ENCODE data around the gene MYL4.
"Not testable (repeated sequence)": the region's sequence is repeated elsewhere in the genome, so short reads cannot be mapped to it uniquely, and the experiment has no call there.

MYL4 gene

DNA sequence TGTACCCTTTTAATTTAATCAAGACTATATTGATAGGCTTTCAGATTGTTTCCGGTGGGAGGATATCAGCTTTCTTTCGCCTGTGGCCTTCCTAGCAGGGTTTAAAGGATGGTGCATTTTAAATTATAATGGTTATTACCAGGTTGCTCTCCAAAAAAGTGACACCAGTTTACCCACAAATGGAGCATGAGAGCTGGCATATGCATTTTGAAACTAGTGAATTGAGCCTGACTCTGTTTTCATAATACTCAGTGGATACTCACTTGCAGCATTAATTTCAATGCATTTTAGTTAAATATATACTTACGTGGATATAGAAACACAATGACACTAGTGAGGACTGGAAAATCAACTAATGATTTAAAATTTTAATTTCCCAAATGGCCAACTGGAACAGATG is 5.8 kb downstream of the MYL4 start:
- Histone ChIP-seq H3K27ac (ENCODE audit: low read depth, low read length, poor library complexity, severe bottlenecking) (no peak overlapping the region), H3K27me3 (ENCODE audit: insufficient read depth, low read length) (no peaks in the 10 kb centered on the region), H3K4me1 (ENCODE audit: insufficient read depth, low read length, severe bottlenecking) (peaks cover 10% of the 10 kb centered on the region), H3K9ac (ENCODE audit: low read length) (no peak overlapping the region), H3K4me3 (ENCODE audit: low read depth, low read length, poor library complexity, severe bottlenecking) (no peak overlapping the region), H4K20me1 (ENCODE audit: insufficient read depth, low read length) (no peaks in the 10 kb centered on the region), H3F3A (ENCODE audit: insufficient read depth, low read length) (no peaks in the 10 kb centered on the region), H3K4me2 (ENCODE audit: low read length) (no peak overlapping the region), H3K9me3 (ENCODE audit: low read length) (no peaks in the 10 kb centered on the region), H3K9me2 (ENCODE audit: low read depth, low read length) (no peaks in the 10 kb centered on the region), H2AFZ (ENCODE audit: low read length) (no peak overlapping the region), H3K79me2 (ENCODE audit: insufficient read depth, low read length) (no peaks in the 10 kb centered on the region), H3K36me3 (ENCODE audit: insufficient read depth, low read length) (no peaks in the 10 kb centered on the region)
- no peak for TF ChIP-seq EZH2 (IDR thresholded peaks at IDR 0.05; ENCODE audit: borderline replicate concordance, low read length)
- TF ChIP-seq, protein P1, sequence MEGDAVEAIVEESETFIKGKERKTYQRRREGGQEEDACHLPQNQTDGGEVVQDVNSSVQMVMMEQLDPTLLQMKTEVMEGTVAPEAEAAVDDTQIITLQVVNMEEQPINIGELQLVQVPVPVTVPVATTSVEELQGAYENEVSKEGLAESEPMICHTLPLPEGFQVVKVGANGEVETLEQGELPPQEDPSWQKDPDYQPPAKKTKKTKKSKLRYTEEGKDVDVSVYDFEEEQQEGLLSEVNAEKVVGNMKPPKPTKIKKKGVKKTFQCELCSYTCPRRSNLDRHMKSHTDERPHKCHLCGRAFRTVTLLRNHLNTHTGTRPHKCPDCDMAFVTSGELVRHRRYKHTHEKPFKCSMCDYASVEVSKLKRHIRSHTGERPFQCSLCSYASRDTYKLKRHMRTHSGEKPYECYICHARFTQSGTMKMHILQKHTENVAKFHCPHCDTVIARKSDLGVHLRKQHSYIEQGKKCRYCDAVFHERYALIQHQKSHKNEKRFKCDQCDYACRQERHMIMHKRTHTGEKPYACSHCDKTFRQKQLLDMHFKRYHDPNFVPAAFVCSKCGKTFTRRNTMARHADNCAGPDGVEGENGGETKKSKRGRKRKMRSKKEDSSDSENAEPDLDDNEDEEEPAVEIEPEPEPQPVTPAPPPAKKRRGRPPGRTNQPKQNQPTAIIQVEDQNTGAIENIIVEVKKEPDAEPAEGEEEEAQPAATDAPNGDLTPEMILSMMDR (IDR thresholded peaks at IDR 0.05; ENCODE audit: low read length), result no peak

DNA sequence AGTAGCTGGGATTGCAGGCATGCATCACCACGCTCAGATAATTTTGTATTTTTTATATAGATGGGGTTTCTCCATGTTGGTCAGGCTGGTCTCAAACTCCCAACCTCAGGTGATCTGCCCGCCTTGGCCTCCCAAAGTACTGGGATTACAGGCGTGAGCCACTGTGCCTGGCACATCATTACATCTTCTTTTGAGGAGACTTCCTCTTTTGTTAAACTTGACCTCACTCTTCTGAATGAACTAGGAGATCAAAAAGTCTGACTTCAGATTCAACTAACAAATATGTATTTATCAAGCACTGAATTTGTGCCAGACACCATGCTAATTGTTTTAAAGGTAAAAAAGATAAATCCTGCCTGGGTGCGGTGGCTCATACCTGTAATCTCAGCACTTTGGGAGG is 7.7 kb downstream of the MYL4 start:
- peaks cover 23% of the 10 kb centered on the region for H3K4me1 ChIP-seq (ENCODE audit: insufficient read depth, low read length, severe bottlenecking)
- H3K4me3 ChIP-seq (ENCODE audit: low read depth, low read length, poor library complexity, severe bottlenecking); H3F3A ChIP-seq (ENCODE audit: insufficient read depth, low read length); H3K9ac ChIP-seq (ENCODE audit: low read length); H3K27me3 ChIP-seq (ENCODE audit: insufficient read depth, low read length); H3K36me3 ChIP-seq (ENCODE audit: insufficient read depth, low read length); H3K27ac ChIP-seq (ENCODE audit: low read depth, low read length, poor library complexity, severe bottlenecking); H3K4me2 ChIP-seq (ENCODE audit: low read length); H4K20me1 ChIP-seq (ENCODE audit: insufficient read depth, low read length); H3K9me2 ChIP-seq (ENCODE audit: low read depth, low read length); H3K9me3 ChIP-seq (ENCODE audit: low read length); H3K79me2 ChIP-seq (ENCODE audit: insufficient read depth, low read length); H2AFZ ChIP-seq (ENCODE audit: low read length): not testable (repeated sequence)

DNA sequence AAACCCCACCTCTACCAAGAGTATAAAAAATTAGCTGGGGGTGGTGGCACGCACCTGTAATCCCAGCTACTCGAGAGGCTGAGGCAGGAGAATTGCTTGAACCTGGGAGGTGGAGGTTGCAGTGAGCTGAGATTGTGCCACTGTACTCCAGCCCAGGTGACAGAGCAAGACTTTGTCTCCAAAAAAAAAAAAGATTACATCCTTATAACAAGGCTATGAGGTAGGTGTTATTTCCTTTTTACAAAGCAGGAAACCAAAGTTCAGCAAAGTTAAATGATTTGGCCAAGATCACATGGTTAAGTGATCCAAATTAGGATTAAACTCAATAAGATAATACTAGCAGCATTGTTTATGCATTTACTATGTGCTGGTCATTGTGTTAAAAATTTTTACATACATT is 8.1 kb downstream of the MYL4 start:
- peaks cover 23% of the 10 kb centered on the region for H3K4me1 ChIP-seq (ENCODE audit: insufficient read depth, low read length, severe bottlenecking)
- not testable (repeated sequence) for H3K79me2 ChIP-seq (ENCODE audit: insufficient read depth, low read length); H4K20me1 ChIP-seq (ENCODE audit: insufficient read depth, low read length); H3K9ac ChIP-seq (ENCODE audit: low read length); H3K9me3 ChIP-seq (ENCODE audit: low read length); H2AFZ ChIP-seq (ENCODE audit: low read length); H3K27me3 ChIP-seq (ENCODE audit: insufficient read depth, low read length); H3K27ac ChIP-seq (ENCODE audit: low read depth, low read length, poor library complexity, severe bottlenecking); H3K4me2 ChIP-seq (ENCODE audit: low read length); H3K4me3 ChIP-seq (ENCODE audit: low read depth, low read length, poor library complexity, severe bottlenecking); H3F3A ChIP-seq (ENCODE audit: insufficient read depth, low read length); H3K36me3 ChIP-seq (ENCODE audit: insufficient read depth, low read length); H3K9me2 ChIP-seq (ENCODE audit: low read depth, low read length)

DNA sequence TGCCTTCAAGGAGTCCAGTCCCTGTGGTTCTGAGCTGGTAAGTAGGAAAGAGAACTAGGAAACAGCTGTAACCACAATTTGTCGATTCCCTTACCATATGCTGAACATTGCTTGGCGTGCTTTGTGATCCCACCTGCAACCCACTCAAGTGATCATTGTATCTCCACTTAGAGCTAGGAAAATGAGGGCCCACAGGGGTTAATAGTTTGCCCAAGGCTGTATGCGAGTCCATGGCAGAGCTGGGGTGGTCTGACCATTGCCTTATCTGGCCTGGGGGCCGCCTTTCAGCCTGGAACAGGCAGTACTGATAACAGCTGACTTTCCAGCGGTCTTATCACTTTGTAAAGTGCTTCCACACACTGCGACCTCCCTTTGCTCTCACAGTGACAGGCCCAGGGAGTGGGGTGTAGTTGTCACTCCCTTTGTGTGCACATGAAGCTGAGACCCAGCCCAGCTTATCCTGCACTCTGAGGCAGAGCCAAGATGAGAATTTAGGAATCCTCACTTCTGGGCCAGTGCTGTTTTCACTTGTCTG is 9.8 kb downstream of the MYL4 start:
- H3K9me3 ChIP-seq (ENCODE audit: low read length), result no peaks in the 10 kb centered on the region
- TF ChIP-seq, protein P1 (IDR thresholded peaks at IDR 0.05; ENCODE audit: low read length), result no peak
- TF ChIP-seq EZH2 (IDR thresholded peaks at IDR 0.05; ENCODE audit: borderline replicate concordance, low read length), result no peak

More for the DNA sequence above, 9.8 kb downstream of the MYL4 start:
- no peak overlapping the region for H3K4me3 ChIP-seq (ENCODE audit: low read depth, low read length, poor library complexity, severe bottlenecking)
- H4K20me1 ChIP-seq (ENCODE audit: insufficient read depth, low read length), result no peaks in the 10 kb centered on the region
- H2AFZ ChIP-seq (ENCODE audit: low read length), result 0 out of 2 replicates have a peak overlapping the region, but pooled peaks have one; percentile 67
- H3K79me2 ChIP-seq (ENCODE audit: insufficient read depth, low read length), result no peaks in the 10 kb centered on the region
- H3K27me3 ChIP-seq (ENCODE audit: insufficient read depth, low read length), result no peaks in the 10 kb centered on the region
- no peak overlapping the region for H3K9ac ChIP-seq (ENCODE audit: low read length)
- H3K36me3 ChIP-seq (ENCODE audit: insufficient read depth, low read length), result no peaks in the 10 kb centered on the region
- no peaks in the 10 kb centered on the region for H3F3A ChIP-seq (ENCODE audit: insufficient read depth, low read length)
- H3K4me2 ChIP-seq (ENCODE audit: low read length), result peak overlapping the region; percentile 32; the same call in 1 of the 2 replicates
- H3K4me1 ChIP-seq (ENCODE audit: insufficient read depth, low read length, severe bottlenecking), result peaks cover 23% of the 10 kb centered on the region
- no peaks in the 10 kb centered on the region for H3K9me2 ChIP-seq (ENCODE audit: low read depth, low read length)
- H3K27ac ChIP-seq (ENCODE audit: low read depth, low read length, poor library complexity, severe bottlenecking), result no peak overlapping the region
